Measurements from ENCODE around the gene HDGFL2. TPM values are rescaled to one million over a fixed set of nuclear protein-coding genes. Genes with fewer than 3 reads are reported as not detected.
A peak's percentile ranks its signal among the peaks of the same experiment; 100 is the strongest.

Gene HDGFL2
- total RNA-seq, 1 experiment from 2014 or later, result 68.4 TPM

GRCh38 chr19:4443966-4444764, 27.9 kb upstream of the HDGFL2 start:
- in situ Hi-C loops (cut with HindIII; ENCODE audit: low pct_unique_long_range_greater_than_20kb, low sequenced_read_pairs), result no loop called here
- DNase-seq (ENCODE audit: low read depth), result no peak

- in situ Hi-C loops (cut with HindIII; ENCODE audit: low pct_unique_long_range_greater_than_20kb, low sequenced_read_pairs), result no loop called here
- DNase-seq (ENCODE audit: low read depth), result no peak
These were observed 27.0 kb upstream of the HDGFL2 start for GRCh38 chr19:4444765-4445741.

- DNase-seq (ENCODE audit: low read depth), result no peak
- in situ Hi-C loops (cut with HindIII; ENCODE audit: low pct_unique_long_range_greater_than_20kb, low sequenced_read_pairs), result no loop called here
These were observed 26.0 kb upstream of the HDGFL2 start for GRCh38 chr19:4445963-4446703.

GRCh38 chr19:4446704-4447200, 25.3 kb upstream of the HDGFL2 start:
- no peak for DNase-seq (ENCODE audit: low read depth)
- in situ Hi-C loops (cut with HindIII; ENCODE audit: low pct_unique_long_range_greater_than_20kb, low sequenced_read_pairs), result no loop called here

GRCh38 chr19:4447327-4448146, 24.6 kb upstream of the HDGFL2 start:
- in situ Hi-C loops (cut with HindIII; ENCODE audit: low pct_unique_long_range_greater_than_20kb, low sequenced_read_pairs), result no loop called here
- DNase-seq (ENCODE audit: low read depth), result no peak

- no peak for DNase-seq (ENCODE audit: low read depth)
- in situ Hi-C loops (cut with HindIII; ENCODE audit: low pct_unique_long_range_greater_than_20kb, low sequenced_read_pairs), result no loop called here
These were observed 23.7 kb upstream of the HDGFL2 start for GRCh38 chr19:4448147-4448985.

GRCh38 chr19:4449022-4449638, 23.0 kb upstream of the HDGFL2 start:
- DNase-seq (ENCODE audit: low read depth), result no peak
- in situ Hi-C loops (cut with HindIII; ENCODE audit: low pct_unique_long_range_greater_than_20kb, low sequenced_read_pairs), result no loop called here

GRCh38 chr19:4449639-4450028, 22.5 kb upstream of the HDGFL2 start:
- DNase-seq (ENCODE audit: low read depth), result no peak
- in situ Hi-C loops (cut with HindIII; ENCODE audit: low pct_unique_long_range_greater_than_20kb, low sequenced_read_pairs), result no loop called here

GRCh38 chr19:4452230-4452990, 19.7 kb upstream of the HDGFL2 start:
- in situ Hi-C loops (cut with HindIII; ENCODE audit: low pct_unique_long_range_greater_than_20kb, low sequenced_read_pairs), result no loop called here
- no peak for DNase-seq (ENCODE audit: low read depth)

- in situ Hi-C loops (cut with HindIII; ENCODE audit: low pct_unique_long_range_greater_than_20kb, low sequenced_read_pairs), result no loop called here
- DNase-seq (ENCODE audit: low read depth), result no peak
These were observed 18.6 kb upstream of the HDGFL2 start for GRCh38 chr19:4453232-4454179.

GRCh38 chr19:4454747-4455718, 17.1 kb upstream of the HDGFL2 start:
- peak; percentile 71 for DNase-seq (ENCODE audit: low read depth)
- in situ Hi-C loops (cut with HindIII; ENCODE audit: low pct_unique_long_range_greater_than_20kb, low sequenced_read_pairs), result no loop called here

- in situ Hi-C loops (cut with HindIII; ENCODE audit: low pct_unique_long_range_greater_than_20kb, low sequenced_read_pairs), result no loop called here
- peak; percentile 78 for DNase-seq (ENCODE audit: low read depth)
These were observed 16.2 kb upstream of the HDGFL2 start for GRCh38 chr19:4455719-4456475.

GRCh38 chr19:4456476-4456842, 15.6 kb upstream of the HDGFL2 start:
- peak; percentile 66 for DNase-seq (ENCODE audit: low read depth)
- in situ Hi-C loops (cut with HindIII; ENCODE audit: low pct_unique_long_range_greater_than_20kb, low sequenced_read_pairs), result no loop called here

Measured in Caki2 (cell line).